HCT116 (cell line): Measurements from ENCODE around the gene ABCA3. TPM values are rescaled to one million over a fixed set of nuclear protein-coding genes. Genes with fewer than 3 reads are reported as not detected.

Experiments
- ATAC-seq: fragments of 200-7000 bp; cut with Tn5 transposase; 2 replicates; pipeline ENCODE4 v1.9.1; 2020; ENCODE audit warnings: mild to moderate bottlenecking, moderate library complexity
- BruUV-seq: library from RNA; stranded (reverse); fragments of 400-500 nt; replicated peaks from 2 replicates; lab custom pipeline; 2021; lab: Mats Ljungman, UMichigan
- CTCF ChIA-PET: fragments of 300-600 bp; sonication (Branson Sonifier 250); formaldehyde crosslinking; loops from one replicate; lab custom pipeline; 2021; ENCODE audit warnings: antibody characterized with exemption; lab: Charles Lee
- POLR2A ChIA-PET: fragments of 300-600, 350-600 bp; sonication (Branson Sonifier 250); formaldehyde crosslinking; loops from one replicate; lab custom pipeline; 2021; ENCODE audit warnings: antibody characterized with exemption; lab: Charles Lee
- RAD21 ChIA-PET, 2 experiments: fragments of 300-600 bp; sonication (Branson Sonifier 250); formaldehyde crosslinking; loops; one replicate each; lab custom pipeline; 2023; ENCODE audit warnings: low total read pairs in 2 of 2; ENCODE audit not compliant: uncharacterized antibody in 2 of 2, unreplicated experiment in 2 of 2, low non-redundant PET in 1 of 2; lab: Charles Lee
- DNase-seq: peaks from one replicate; pipeline ENCODE4 v3.0.0-alpha.2; 2010; ENCODE audit warnings: low read depth, low spot score
- H2AFZ ChIP-seq: fragments of 200-600 bp; shearing (Covaris generic), sonication (generic); 2 replicates; pipeline ENCODE4 v1.6.1; 2017; ENCODE audit warnings: low read depth, mixed run types, mixed read lengths, antibody characterized with exemption, low read length; ENCODE audit not compliant: poor library complexity, severe bottlenecking
- H3K27ac ChIP-seq: 2 replicates; pipeline ENCODE4 v1.5.1; 2012; ENCODE audit warnings: low read depth, low read length
- H3K27me3 ChIP-seq: fragments of 200-600 bp; sonication (generic); 2 replicates; pipeline ENCODE4 v1.6.1; 2016; ENCODE audit warnings: mixed run types, low read length, mixed read lengths; ENCODE audit not compliant: insufficient read depth
- H3K36me3 ChIP-seq, 2 experiments: fragments of 200-500 bp in 1 of 2; fragments of 200-600 bp in 1 of 2; sonication (Bioruptor generic) in 1 of 2; sonication (generic) in 1 of 2; 2 replicates each; pipeline versions ENCODE4 v1.5.1 to v1.6.1; 2014 to 2016; ENCODE audit warnings: low read length in 2 of 2, inconsistent platforms in 1 of 2, mixed read lengths in 1 of 2, mixed run types in 1 of 2; ENCODE audit not compliant: insufficient read depth in 2 of 2, control insufficient read depth in 1 of 2
- H3K4me1 ChIP-seq, 2 experiments: fragments of 200-600 bp in 1 of 2; sonication (generic) in 1 of 2; 2 replicates each; pipeline versions ENCODE4 v1.5.1 to v1.6.1; 2012 to 2017; ENCODE audit warnings: low read length in 2 of 2, inconsistent platforms in 1 of 2, mild to moderate bottlenecking in 1 of 2, mixed read lengths in 1 of 2, mixed run types in 1 of 2, moderate library complexity in 1 of 2; ENCODE audit not compliant: insufficient read depth in 2 of 2, control insufficient read depth in 1 of 2
- H3K4me2 ChIP-seq: fragments of 200-600 bp; sonication (generic); 2 replicates; pipeline ENCODE4 v1.6.1; 2017; ENCODE audit warnings: mixed run types, low read length, mixed read lengths
- H3K4me3 ChIP-seq, 2 experiments: fragments of 200-600 bp in 1 of 2; sonication (generic) in 1 of 2; replicated peaks in 1 of 2; 2 replicates each; pipeline ENCODE4 v1.5.1; 2011 to 2016; ENCODE audit warnings: low read length in 2 of 2, control low read depth in 1 of 2, low read depth in 1 of 2, mild to moderate bottlenecking in 1 of 2, mixed read lengths in 1 of 2, mixed run types in 1 of 2
- H3K79me2 ChIP-seq: fragments of 200-600 bp; sonication (generic); 2 replicates; pipeline ENCODE4 v1.6.1; 2017; ENCODE audit warnings: mild to moderate bottlenecking, mixed run types, low read length, moderate library complexity, mixed read lengths; ENCODE audit not compliant: insufficient read depth
- H3K9ac ChIP-seq: fragments of 200-600 bp; sonication (generic); 2 replicates; pipeline ENCODE4 v1.6.1; 2016; ENCODE audit warnings: low read length, mixed read lengths
- H3K9me2 ChIP-seq: fragments of 200-600 bp; sonication (generic), shearing (Covaris generic); 2 replicates; pipeline ENCODE4 v1.6.1; 2017; ENCODE audit warnings: mixed run types, mild to moderate bottlenecking, moderate library complexity; ENCODE audit not compliant: insufficient read depth
- H3K9me3 ChIP-seq, 2 experiments: fragments of 200-500 bp in 1 of 2; fragments of 200-600 bp in 1 of 2; sonication (Bioruptor generic) in 1 of 2; sonication (generic) in 1 of 2; 2 replicates each; pipeline ENCODE4 v1.6.1; 2014 to 2017; ENCODE audit warnings: low read length in 2 of 2, mixed read lengths in 2 of 2, inconsistent platforms in 1 of 2, low read depth in 1 of 2, mild to moderate bottlenecking in 1 of 2, mixed run types in 1 of 2, moderate library complexity in 1 of 2; ENCODE audit not compliant: control insufficient read depth in 1 of 2, insufficient read depth in 1 of 2
- H4K20me1 ChIP-seq: fragments of 200-600 bp; sonication (generic), shearing (Covaris generic); 2 replicates; pipeline ENCODE4 v1.6.1; 2017; ENCODE audit warnings: mixed run types, mild to moderate bottlenecking, moderate library complexity; ENCODE audit not compliant: insufficient read depth
- CBX3 ChIP-seq: IDR thresholded peaks from 2 replicates; pipeline ENCODE4 v1.6.1; 2012; ENCODE audit warnings: low read depth
- CEBPB ChIP-seq: IDR thresholded peaks from 2 replicates; pipeline ENCODE4 v1.6.1; 2012; ENCODE audit warnings: low read depth
- CTCF ChIP-seq, 3 experiments: fragments of 200-600 bp in 1 of 3; sonication (generic) in 1 of 3; IDR thresholded peaks in 2 of 3; conservative IDR thresholded peaks in 1 of 3; 2 replicates each; pipeline ENCODE4 v1.5.1; 2012 to 2017; ENCODE audit warnings: low read depth in 2 of 3, low read length in 2 of 3, antibody characterized with exemption in 1 of 3, borderline replicate concordance in 1 of 3, control low read depth in 1 of 3, mild to moderate bottlenecking in 1 of 3, mixed read lengths in 1 of 3, mixed run types in 1 of 3, moderate library complexity in 1 of 3; ENCODE audit not compliant: insufficient read depth in 1 of 3
- EGR1 ChIP-seq: IDR thresholded peaks from 2 replicates; pipeline ENCODE4 v1.6.1; 2012; ENCODE audit warnings: low read depth
- EZH2phosphoT487 ChIP-seq: fragments of 200-600 bp; IDR thresholded peaks from 2 replicates; pipeline ENCODE4 v1.6.1; 2018; ENCODE audit warnings: antibody characterized with exemption, borderline replicate concordance
- SIN3A ChIP-seq: IDR thresholded peaks from 2 replicates; pipeline ENCODE4 v1.6.1; 2012; ENCODE audit warnings: low read depth
- ZFX ChIP-seq: fragments of 450-650 bp; IDR thresholded peaks from 2 replicates; pipeline ENCODE4 v1.6.1; 2017
- intact Hi-C: fragments of 100-400 bp; cut with micrococcal nuclease; formaldehyde crosslinking; loops from 2 replicates; pipeline ENCODE4 v1.10.0; 2022
- total RNA-seq: library from RNA; stranded (reverse); gene quantifications from one replicate; pipeline ENCODE4 v1.2.1, GENCODE V29; 2021; ENCODE audit not compliant: unreplicated experiment

The ABCA3 gene
- total RNA-seq, 1 experiment from 2014 or later: 5.4 TPM

GRCh38 chr16:2278956-2279800 is 61.4 kb downstream of the ABCA3 start:
- Histone ChIP-seq H3K9me3 (no peaks in the 10 kb centered on the region), H3K9me2 (no peaks in the 10 kb centered on the region), H3K4me2 (no peak overlapping the region), H3K79me2 (no peaks in the 10 kb centered on the region), H3K27me3 (no peaks in the 10 kb centered on the region), H4K20me1 (no peaks in the 10 kb centered on the region), H2AFZ (no peak overlapping the region), H3K4me1 (no peaks in the 10 kb centered on the region), H3K9ac (no peak overlapping the region), H3K4me3 (no peak overlapping the region), H3K27ac (no peak overlapping the region), H3K36me3 (no peaks in the 10 kb centered on the region)
- RAD21 ChIA-PET: no interaction called here
- TF ChIP-seq EGR1 (no peak), ZFX (no peak), SIN3A (no peak), EZH2phosphoT487 (no peak), CTCF (IDR thresholded peaks at IDR 0.05 in 2 of 3, conservative IDR thresholded peaks at IDR 0.05 in 1 of 3; ENCODE audit: borderline replicate concordance in 1 of 3, insufficient read depth in 1 of 3, low read depth in 2 of 3, low read length in 2 of 3) (no peak), CBX3 (no peak)
- POLR2A ChIA-PET: interaction anchor here (0.7 to 1.4 kb wide), 2 partner anchors 28 to 66 kb away, joined by 3 read pairs; partner anchors contain the start of gene ECI1
- ATAC-seq (no peak), DNase-seq (no peak)
- CTCF ChIA-PET: no interaction called here
- intact Hi-C loops: no loop called here
- BruUV-seq: no TSS peak

GRCh38 chr16:2278272-2278608 is 62.3 kb downstream of the ABCA3 start:
- Histone ChIP-seq H3K79me2 (no peaks in the 10 kb centered on the region), H2AFZ (no peak overlapping the region), H3K36me3 (no peaks in the 10 kb centered on the region), H3K9ac (no peak overlapping the region), H3K4me2 (no peak overlapping the region), H3K9me2 (no peaks in the 10 kb centered on the region), H3K9me3 (no peaks in the 10 kb centered on the region), H3K27ac (no peak overlapping the region), H3K4me3 (no peak overlapping the region), H4K20me1 (no peaks in the 10 kb centered on the region), H3K4me1 (no peaks in the 10 kb centered on the region), H3K27me3 (no peaks in the 10 kb centered on the region)
- ChIA-PET RAD21 (no interaction called here), CTCF (no interaction called here), POLR2A (interaction anchor here (1.4 kb wide), 1 partner anchor 27 kb away, joined by 3 read pairs; the partner anchor contains the start of gene ECI1)
- BruUV-seq: no TSS peak
- ATAC-seq: peak; percentile 80
- intact Hi-C loops: no loop called here
- DNase-seq: no peak
- TF ChIP-seq CTCF (IDR thresholded peaks at IDR 0.05 in 2 of 3, conservative IDR thresholded peaks at IDR 0.05 in 1 of 3; ENCODE audit: borderline replicate concordance in 1 of 3, insufficient read depth in 1 of 3, low read depth in 2 of 3, low read length in 2 of 3) (peak in 2 of 3 experiments; percentile 39 to 41; a peak in 3 of 6 replicates), CEBPB (no peak)
